Caco-2 (cell line): ENCODE measurements around the gene TAPBPL. TPM values are rescaled to one million over a fixed set of nuclear protein-coding genes. Genes with fewer than 3 reads are reported as not detected.
"Not testable (repeated sequence)": the region's sequence is repeated elsewhere in the genome, so short reads cannot be mapped to it uniquely, and the experiment has no call there.

Source experiments
- BruUV-seq: library from RNA; stranded (reverse); fragments of 400-500 nt; replicated peaks from 2 replicates; lab custom pipeline; 2021; lab: Mats Ljungman, UMichigan
- CTCF ChIA-PET: fragments of 300-600 bp; sonication (Branson Sonifier 250); formaldehyde crosslinking; loops from one replicate; lab custom pipeline; 2022; ENCODE audit warnings: antibody characterized with exemption; lab: Charles Lee
- POLR2A ChIA-PET: fragments of 300-600 bp; sonication (Branson Sonifier 250); formaldehyde crosslinking; loops from one replicate; lab custom pipeline; 2022; ENCODE audit warnings: antibody characterized with exemption; lab: Charles Lee
- DNase-seq, 2 experiments: peaks; one replicate each; pipeline versions ENCODE4 v3.0.0 to v3.0.0-alpha.2; 2020 to 2022
- H3K27me3 ChIP-seq: replicated peaks from 2 replicates; pipeline ENCODE4 v1.6.0; 2011; ENCODE audit warnings: low read length; ENCODE audit not compliant: control insufficient read depth, insufficient read depth
- H3K36me3 ChIP-seq: 2 replicates; pipeline ENCODE4 v1.5.1; 2011; ENCODE audit warnings: low read length; ENCODE audit not compliant: control insufficient read depth, insufficient read depth
- H3K4me1 ChIP-seq: fragments of 250-450 bp; sonication (Bioruptor Pico); 2 replicates; pipeline ENCODE4 v1.5.1; 2020; ENCODE audit warnings: mild to moderate bottlenecking
- H3K4me3 ChIP-seq: 2 replicates; pipeline ENCODE4 v1.5.1; 2011; ENCODE audit warnings: low read depth, mild to moderate bottlenecking, control low read depth, low read length
- H3K9me3 ChIP-seq: fragments of 250-450 bp; sonication (Bioruptor Pico); 2 replicates; pipeline ENCODE4 v1.5.1; 2020; ENCODE audit warnings: mild to moderate bottlenecking, moderate library complexity
- H3K27ac Mint-ChIP-seq: one replicate; pipeline ENCODE4 v1.8.0; 2022; ENCODE audit warnings: mixed read lengths; ENCODE audit not compliant: unreplicated experiment
- H3K27me3 Mint-ChIP-seq: one replicate; pipeline ENCODE4 v1.8.0; 2022; ENCODE audit warnings: mixed read lengths; ENCODE audit not compliant: insufficient read depth, unreplicated experiment
- H3K36me3 Mint-ChIP-seq: one replicate; pipeline ENCODE4 v1.8.0; 2022; ENCODE audit warnings: mild to moderate bottlenecking, mixed read lengths; ENCODE audit not compliant: insufficient read depth, unreplicated experiment
- H3K4me1 Mint-ChIP-seq: one replicate; pipeline ENCODE4 v1.8.0; 2022; ENCODE audit warnings: low read depth, mixed read lengths; ENCODE audit not compliant: unreplicated experiment
- H3K4me3 Mint-ChIP-seq: one replicate; pipeline ENCODE4 v1.8.0; 2022; ENCODE audit warnings: mild to moderate bottlenecking, moderate library complexity, mixed read lengths; ENCODE audit not compliant: unreplicated experiment
- H3K9me3 Mint-ChIP-seq: one replicate; pipeline ENCODE4 v1.8.0; 2022; ENCODE audit warnings: mixed read lengths; ENCODE audit not compliant: unreplicated experiment
- CTCF ChIP-seq, 2 experiments: fragments of 200-600 bp in 1 of 2; IDR thresholded peaks; 1 replicate in 1 of 2; 2 replicates in 1 of 2; pipeline versions ENCODE4 v1.5.1 to v1.8.0; 2011 to 2022; ENCODE audit warnings: antibody characterized with exemption in 1 of 2, control low read depth in 1 of 2, inconsistent platforms in 1 of 2, low read depth in 1 of 2, low read length in 1 of 2, mild to moderate bottlenecking in 1 of 2, moderate library complexity in 1 of 2; ENCODE audit not compliant: insufficient read depth in 1 of 2, severe bottlenecking in 1 of 2, unreplicated experiment in 1 of 2
- intact Hi-C: fragments of 100-400 bp; cut with micrococcal nuclease; formaldehyde crosslinking; loops from one replicate; pipeline ENCODE4 v1.10.0; 2022; ENCODE audit not compliant: unreplicated experiment
- total RNA-seq: library from RNA; stranded (reverse); gene quantifications from 2 replicates; pipeline ENCODE4 v1.2.3, GENCODE V29; 2022

TAPBPL gene
- total RNA-seq, 1 experiment from 2014 or later: 9.7 TPM

GRCh38 chr12:6426882-6427671, 24.8 kb upstream of the TAPBPL start:
- H3K4me3 Mint-ChIP-seq: no peak overlapping the region
- CTCF ChIA-PET: interaction anchor here (0.7 kb wide), 1 partner anchor 100 kb away, joined by 6 read pairs; no protein-coding TSS in a partner anchor

GRCh38 chr12:6427796-6428195, 24.0 kb upstream of the TAPBPL start:
- H3K36me3 ChIP-seq, H3K4me3 ChIP-seq, H3K9me3 ChIP-seq, H3K27ac Mint-ChIP-seq, intact Hi-C loops, H3K4me3 Mint-ChIP-seq, BruUV-seq, H3K36me3 Mint-ChIP-seq, H3K27me3 ChIP-seq, H3K27me3 Mint-ChIP-seq, H3K9me3 Mint-ChIP-seq, POLR2A ChIA-PET: not testable (repeated sequence)
- peak in 1 of 2 experiments; percentile 13 for DNase-seq
- peaks cover 19% of the 10 kb centered on the region for H3K4me1 Mint-ChIP-seq
- H3K4me1 ChIP-seq: peaks cover 14% of the 10 kb centered on the region
- CTCF ChIA-PET: interaction anchor here (0.7 kb wide), 1 partner anchor 101 kb away, joined by 6 read pairs; no protein-coding TSS in a partner anchor

More at GRCh38 chr12:6426882-6427671, 24.8 kb upstream of the TAPBPL start:
- Histone ChIP-seq H3K4me3 (no peak overlapping the region), H3K9me3 (no peaks in the 10 kb centered on the region), H3K4me1 (peaks cover 14% of the 10 kb centered on the region), H3K36me3 (no peaks in the 10 kb centered on the region), H3K27me3 (no peaks in the 10 kb centered on the region)
- no peak for TF ChIP-seq CTCF (IDR thresholded peaks at IDR 0.05; ENCODE audit: insufficient read depth in 1 of 2, low read depth in 1 of 2, low read length in 1 of 2, severe bottlenecking in 1 of 2, unreplicated experiment in 1 of 2)
- Mint-ChIP-seq H3K9me3 (no peaks in the 10 kb centered on the region), H3K4me1 (peaks cover 19% of the 10 kb centered on the region), H3K27me3 (no peaks in the 10 kb centered on the region), H3K27ac (no peak overlapping the region), H3K36me3 (no peaks in the 10 kb centered on the region)
- BruUV-seq: no TSS peak
- intact Hi-C loops: no loop called here
- POLR2A ChIA-PET: no interaction called here
- peak in 1 of 2 experiments; percentile 16 for DNase-seq

GRCh38 chr12:6428326-6428725, 23.5 kb upstream of the TAPBPL start:
- no peak overlapping the region for H3K4me3 Mint-ChIP-seq
- CTCF ChIA-PET: interaction anchor here (1.3 kb wide), 1 partner anchor 37 kb away, joined by 7 read pairs; no protein-coding TSS in a partner anchor
- H3K9me3 Mint-ChIP-seq: no peaks in the 10 kb centered on the region
- TF ChIP-seq CTCF (IDR thresholded peaks at IDR 0.05; ENCODE audit: insufficient read depth in 1 of 2, low read depth in 1 of 2, low read length in 1 of 2, severe bottlenecking in 1 of 2, unreplicated experiment in 1 of 2): no peak
- H3K36me3 Mint-ChIP-seq: no peaks in the 10 kb centered on the region
- no TSS peak for BruUV-seq
- POLR2A ChIA-PET: no interaction called here
- Histone ChIP-seq H3K36me3 (no peaks in the 10 kb centered on the region), H3K4me3 (no peak overlapping the region), H3K27me3 (no peaks in the 10 kb centered on the region), H3K9me3 (no peaks in the 10 kb centered on the region), H3K4me1 (peaks cover 13% of the 10 kb centered on the region)
- peaks cover 18% of the 10 kb centered on the region for H3K4me1 Mint-ChIP-seq
- intact Hi-C loops: no loop called here
- DNase-seq: no peak
- no peak overlapping the region for H3K27ac Mint-ChIP-seq
- H3K27me3 Mint-ChIP-seq: no peaks in the 10 kb centered on the region
